ENCODE results near the gene GRIA1.

GRIA1 gene

DNA sequence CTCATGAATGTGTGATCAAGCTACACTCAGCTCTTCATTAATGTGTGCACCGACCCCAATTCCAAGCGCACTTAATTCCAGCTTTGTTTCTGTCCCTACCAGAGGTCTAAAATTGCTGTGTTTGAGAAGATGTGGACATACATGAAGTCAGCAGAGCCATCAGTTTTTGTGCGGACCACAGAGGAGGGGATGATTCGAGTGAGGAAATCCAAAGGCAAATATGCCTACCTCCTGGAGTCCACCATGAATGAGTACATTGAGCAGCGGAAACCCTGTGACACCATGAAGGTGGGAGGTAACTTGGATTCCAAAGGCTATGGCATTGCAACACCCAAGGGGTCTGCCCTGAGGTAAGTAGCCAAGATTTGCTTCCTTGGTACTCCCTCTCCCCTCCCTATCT, 279.6 kb downstream of the GRIA1 start:
- Histone ChIP-seq H3K36me3 (ENCODE audit: control insufficient read depth, insufficient read depth, low read length) (no peaks in the 10 kb centered on the region), H3K27ac (ENCODE audit: insufficient read depth, low read length, poor library complexity, severe bottlenecking) (no peak overlapping the region), H3K27me3 (replicated peaks; ENCODE audit: control insufficient read depth, insufficient read depth, low read length, poor library complexity, severe bottlenecking) (no peaks in the 10 kb centered on the region), H3K4me3 (ENCODE audit: insufficient read depth, low read depth, low read length, poor library complexity, severe bottlenecking) (no peak overlapping the region), H3K4me1 (ENCODE audit: control insufficient read depth, insufficient read depth, low read length, poor library complexity, severe bottlenecking) (no peaks in the 10 kb centered on the region), H3K9me3 (ENCODE audit: control insufficient read depth, low read length) (no peaks in the 10 kb centered on the region)
- no peak for DNase-seq

DNA sequence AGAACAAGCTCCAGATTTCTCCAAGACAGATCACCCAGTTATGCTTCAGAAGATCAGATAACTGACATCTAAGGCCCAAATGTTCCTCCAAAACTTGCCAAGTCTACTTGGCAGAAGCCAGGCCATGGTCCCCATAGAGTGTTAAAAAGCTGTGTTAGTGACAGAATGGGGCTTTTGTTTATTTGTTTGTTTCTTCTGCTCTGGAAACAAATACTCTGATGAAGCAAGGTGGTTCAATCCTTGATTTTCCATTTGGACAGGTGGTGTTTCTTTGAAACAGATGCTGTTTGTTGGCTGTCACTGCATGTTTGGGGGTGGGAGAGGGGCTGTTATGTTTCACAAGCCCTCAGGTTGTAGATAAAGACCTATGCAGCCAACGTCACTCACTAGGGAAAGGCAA, 284.2 kb downstream of the GRIA1 start:
- Histone ChIP-seq H3K27ac (ENCODE audit: insufficient read depth, low read length, poor library complexity, severe bottlenecking) (no peak overlapping the region), H3K36me3 (ENCODE audit: control insufficient read depth, insufficient read depth, low read length) (no peaks in the 10 kb centered on the region), H3K27me3 (replicated peaks; ENCODE audit: control insufficient read depth, insufficient read depth, low read length, poor library complexity, severe bottlenecking) (no peaks in the 10 kb centered on the region), H3K4me1 (ENCODE audit: control insufficient read depth, insufficient read depth, low read length, poor library complexity, severe bottlenecking) (no peaks in the 10 kb centered on the region), H3K4me3 (ENCODE audit: insufficient read depth, low read depth, low read length, poor library complexity, severe bottlenecking) (no peak overlapping the region), H3K9me3 (ENCODE audit: control insufficient read depth, low read length) (no peaks in the 10 kb centered on the region)
- DNase-seq = no peak

DNA sequence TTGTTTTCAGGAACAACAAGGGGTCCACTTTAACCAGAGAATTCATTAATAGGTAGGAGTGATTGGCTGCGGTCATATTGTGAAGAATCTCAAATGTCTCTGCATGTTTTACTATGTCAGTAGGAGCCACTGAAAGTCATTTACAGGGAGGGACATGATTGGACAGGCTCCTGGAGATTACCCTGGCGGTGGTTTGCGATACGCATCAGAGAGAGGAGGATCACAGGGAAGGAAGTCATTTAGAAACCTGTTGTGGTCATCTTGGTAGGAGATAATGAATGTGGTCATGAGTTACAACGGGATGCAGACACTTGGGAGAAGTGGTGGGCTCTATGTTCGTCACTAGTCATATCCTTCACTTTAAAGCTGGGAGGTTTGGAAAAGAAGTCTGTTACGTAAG, 285.5 kb downstream of the GRIA1 start:
- Histone ChIP-seq H3K9me3 (ENCODE audit: control insufficient read depth, low read length) (no peaks in the 10 kb centered on the region), H3K27me3 (replicated peaks; ENCODE audit: control insufficient read depth, insufficient read depth, low read length, poor library complexity, severe bottlenecking) (no peaks in the 10 kb centered on the region), H3K36me3 (ENCODE audit: control insufficient read depth, insufficient read depth, low read length) (no peaks in the 10 kb centered on the region), H3K4me1 (ENCODE audit: control insufficient read depth, insufficient read depth, low read length, poor library complexity, severe bottlenecking) (no peaks in the 10 kb centered on the region), H3K27ac (ENCODE audit: insufficient read depth, low read length, poor library complexity, severe bottlenecking) (no peak overlapping the region), H3K4me3 (ENCODE audit: insufficient read depth, low read depth, low read length, poor library complexity, severe bottlenecking) (no peak overlapping the region)
- no peak for DNase-seq

DNA sequence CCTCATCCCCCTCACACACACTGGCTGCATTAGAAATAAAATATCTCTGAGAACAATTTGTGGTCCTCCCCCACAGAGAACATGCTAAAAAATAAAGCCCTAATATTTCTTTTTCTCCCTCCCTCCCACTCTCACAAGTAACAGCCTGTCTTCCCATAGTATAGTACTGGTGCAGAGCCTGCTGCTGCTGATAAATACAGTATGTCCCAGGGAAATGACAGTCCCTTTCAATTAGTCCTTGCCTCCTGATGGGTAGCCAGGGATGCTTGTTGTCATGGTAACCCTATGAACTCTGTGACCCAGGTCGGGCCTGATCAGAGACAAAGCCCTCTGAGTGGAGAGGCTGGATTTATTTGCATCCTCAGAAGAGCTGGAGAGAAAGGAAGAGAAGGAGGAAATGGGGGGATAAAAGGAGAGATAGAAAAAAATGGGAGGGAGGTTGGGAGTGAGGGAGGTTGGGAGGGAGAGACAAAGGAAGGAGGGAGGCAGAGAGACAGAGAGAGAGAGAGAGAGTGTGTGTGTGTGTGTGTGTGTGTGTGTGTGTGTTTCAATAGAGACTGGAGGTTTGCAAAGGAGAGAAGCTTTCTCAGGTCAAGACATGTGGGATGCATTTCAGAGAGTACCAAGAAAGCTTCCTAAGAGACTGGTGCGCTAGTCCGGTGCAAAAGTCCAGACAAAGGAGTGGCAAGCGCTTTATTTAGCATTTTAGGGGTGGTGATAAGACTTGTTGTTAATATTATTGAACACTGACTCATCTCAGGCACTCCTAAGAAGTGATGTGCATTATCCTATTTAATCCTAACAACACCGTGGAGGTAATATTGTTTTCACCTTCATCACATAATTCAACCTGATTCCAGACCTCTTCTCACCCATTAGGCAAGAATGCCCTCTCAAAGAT, 287.5 kb downstream of the GRIA1 start:
- Histone ChIP-seq H3K4me1 (ENCODE audit: control insufficient read depth, insufficient read depth, low read length, poor library complexity, severe bottlenecking) (no peaks in the 10 kb centered on the region), H3K9me3 (ENCODE audit: control insufficient read depth, low read length) (no peaks in the 10 kb centered on the region), H3K36me3 (ENCODE audit: control insufficient read depth, insufficient read depth, low read length) (no peaks in the 10 kb centered on the region), H3K27ac (ENCODE audit: insufficient read depth, low read length, poor library complexity, severe bottlenecking) (no peak overlapping the region), H3K4me3 (ENCODE audit: insufficient read depth, low read depth, low read length, poor library complexity, severe bottlenecking) (no peak overlapping the region), H3K27me3 (replicated peaks; ENCODE audit: control insufficient read depth, insufficient read depth, low read length, poor library complexity, severe bottlenecking) (no peaks in the 10 kb centered on the region)
- no peak for DNase-seq

DNA sequence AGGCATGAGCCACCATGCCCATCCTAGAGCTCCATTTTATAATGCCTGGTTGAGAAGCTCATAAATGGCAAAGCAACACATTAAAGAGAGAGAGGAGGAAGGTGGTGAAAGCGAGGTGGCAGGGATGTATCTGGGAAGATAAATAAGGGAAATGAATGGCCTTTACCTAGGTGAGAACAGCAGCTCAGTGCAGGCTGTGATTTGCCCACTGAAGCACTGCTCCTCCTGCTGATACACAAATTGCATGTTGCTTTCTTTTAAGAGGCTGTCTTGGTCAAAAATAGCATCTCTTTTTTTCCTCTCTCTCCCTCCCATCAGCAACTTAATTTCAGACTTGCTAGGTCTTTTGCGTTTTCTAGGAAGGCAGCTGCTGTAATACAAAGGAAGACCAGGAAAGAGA, 289.4 kb downstream of the GRIA1 start:
- Histone ChIP-seq H3K9me3 (ENCODE audit: control insufficient read depth, low read length) (no peaks in the 10 kb centered on the region), H3K27me3 (replicated peaks; ENCODE audit: control insufficient read depth, insufficient read depth, low read length, poor library complexity, severe bottlenecking) (no peaks in the 10 kb centered on the region), H3K36me3 (ENCODE audit: control insufficient read depth, insufficient read depth, low read length) (no peaks in the 10 kb centered on the region), H3K27ac (ENCODE audit: insufficient read depth, low read length, poor library complexity, severe bottlenecking) (no peak overlapping the region), H3K4me3 (ENCODE audit: insufficient read depth, low read depth, low read length, poor library complexity, severe bottlenecking) (no peak overlapping the region), H3K4me1 (ENCODE audit: control insufficient read depth, insufficient read depth, low read length, poor library complexity, severe bottlenecking) (no peaks in the 10 kb centered on the region)
- DNase-seq = no peak

DNA sequence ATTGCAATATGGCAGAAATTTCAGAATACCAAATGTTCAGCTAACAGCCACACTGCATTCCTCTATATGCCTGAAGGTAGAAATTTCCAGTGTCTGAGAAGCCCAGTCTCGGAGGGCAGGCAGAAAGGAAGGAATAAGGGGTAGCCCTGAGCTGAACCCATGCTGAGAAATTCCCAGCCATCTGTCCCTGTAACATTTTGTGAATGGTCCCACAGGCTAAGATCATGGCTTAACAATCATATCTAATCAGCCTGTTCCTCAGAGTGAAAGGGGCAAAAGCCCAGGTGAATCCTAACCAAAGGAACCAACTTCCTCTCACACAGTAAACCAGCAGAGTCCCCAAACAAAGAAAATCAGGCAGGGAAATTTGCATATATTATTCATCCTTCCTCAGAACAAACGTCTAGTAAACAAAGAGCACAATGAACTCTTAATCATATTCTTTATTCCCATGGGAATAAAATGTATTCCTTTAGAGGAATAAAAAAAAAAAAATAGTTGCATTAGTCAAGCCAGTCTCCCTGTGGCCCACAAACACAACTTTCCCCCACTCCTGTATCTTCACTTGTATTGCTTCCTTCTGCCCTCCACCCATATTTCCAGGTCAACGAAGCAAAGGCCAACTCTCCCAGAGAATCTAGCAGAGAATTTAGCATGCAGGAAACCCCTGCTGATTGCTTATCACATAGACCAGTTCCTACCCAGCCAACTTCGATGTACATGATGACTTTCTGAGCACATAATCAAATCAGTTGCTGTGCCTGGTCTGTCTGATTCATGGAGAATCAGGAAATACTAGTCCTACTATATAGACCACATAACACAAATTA, 290.6 kb downstream of the GRIA1 start:
- Histone ChIP-seq H3K27me3 (replicated peaks; ENCODE audit: control insufficient read depth, insufficient read depth, low read length, poor library complexity, severe bottlenecking) (no peaks in the 10 kb centered on the region), H3K9me3 (ENCODE audit: control insufficient read depth, low read length) (no peaks in the 10 kb centered on the region), H3K4me3 (ENCODE audit: insufficient read depth, low read depth, low read length, poor library complexity, severe bottlenecking) (no peak overlapping the region), H3K27ac (ENCODE audit: insufficient read depth, low read length, poor library complexity, severe bottlenecking) (no peak overlapping the region), H3K4me1 (ENCODE audit: control insufficient read depth, insufficient read depth, low read length, poor library complexity, severe bottlenecking) (no peaks in the 10 kb centered on the region), H3K36me3 (ENCODE audit: control insufficient read depth, insufficient read depth, low read length) (no peaks in the 10 kb centered on the region)
- DNase-seq = no peak

DNA sequence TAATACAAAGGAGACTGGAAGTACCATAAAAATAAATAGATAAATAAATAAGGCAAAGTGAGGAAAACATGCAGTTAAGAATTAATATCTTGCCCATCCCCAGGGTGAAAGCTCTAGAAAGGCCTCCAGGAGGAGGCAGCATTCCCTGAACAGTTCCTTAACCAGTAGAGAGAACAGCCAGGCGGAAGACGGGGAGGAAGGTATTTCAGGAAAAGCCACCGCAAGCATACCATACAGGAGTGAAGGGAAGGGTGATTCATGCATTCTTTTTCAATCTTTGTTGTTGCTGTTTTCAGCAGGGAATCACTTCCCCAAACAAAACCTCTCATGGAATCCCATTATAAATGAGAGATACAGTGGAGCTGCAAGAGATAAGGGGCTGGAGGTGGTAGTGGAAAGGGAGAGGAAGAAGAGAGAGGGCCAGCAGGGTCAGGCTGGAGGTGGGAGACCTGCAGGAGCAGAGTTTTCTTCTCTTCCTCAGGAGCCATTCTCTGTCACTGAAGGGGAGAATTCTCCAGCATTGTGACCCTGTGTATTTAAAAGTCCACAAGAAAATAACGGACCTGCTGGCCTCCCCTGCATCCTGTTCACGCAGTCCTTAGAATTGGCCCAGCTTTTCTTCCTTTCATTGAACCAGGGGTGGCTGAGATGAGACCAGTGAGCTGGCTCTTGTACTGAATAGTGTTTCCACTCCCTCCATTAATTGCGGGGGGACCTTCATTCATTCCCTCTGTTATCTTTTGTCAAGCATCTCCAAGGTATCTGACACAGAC, 292.3 kb downstream of the GRIA1 start:
- Histone ChIP-seq H3K27ac (ENCODE audit: insufficient read depth, low read length, poor library complexity, severe bottlenecking) (no peak overlapping the region), H3K4me3 (ENCODE audit: insufficient read depth, low read depth, low read length, poor library complexity, severe bottlenecking) (no peak overlapping the region), H3K9me3 (ENCODE audit: control insufficient read depth, low read length) (no peaks in the 10 kb centered on the region), H3K36me3 (ENCODE audit: control insufficient read depth, insufficient read depth, low read length) (no peaks in the 10 kb centered on the region), H3K4me1 (ENCODE audit: control insufficient read depth, insufficient read depth, low read length, poor library complexity, severe bottlenecking) (no peaks in the 10 kb centered on the region), H3K27me3 (replicated peaks; ENCODE audit: control insufficient read depth, insufficient read depth, low read length, poor library complexity, severe bottlenecking) (no peaks in the 10 kb centered on the region)
- DNase-seq = no peak

DNA sequence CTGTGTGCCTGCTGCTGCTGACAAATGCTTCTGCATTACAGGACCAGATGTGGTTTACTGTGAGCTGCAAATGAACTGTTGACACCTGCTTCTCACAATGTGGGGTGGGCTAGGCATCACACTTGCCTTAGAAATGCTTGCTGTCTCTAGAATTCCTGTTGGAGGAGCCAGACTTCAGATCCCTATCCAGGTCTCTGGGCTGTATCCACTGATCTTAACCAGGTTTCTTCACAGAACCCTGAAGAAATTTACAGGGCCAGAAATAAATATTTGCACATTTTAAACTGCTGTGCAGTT, 292.8 kb downstream of the GRIA1 start:
- H3K9me3 ChIP-seq (ENCODE audit: control insufficient read depth, low read length) = no peaks in the 10 kb centered on the region
- H3K4me1 ChIP-seq (ENCODE audit: control insufficient read depth, insufficient read depth, low read length, poor library complexity, severe bottlenecking) = no peaks in the 10 kb centered on the region
- no peak for DNase-seq
- no peaks in the 10 kb centered on the region for H3K27me3 ChIP-seq (replicated peaks; ENCODE audit: control insufficient read depth, insufficient read depth, low read length, poor library complexity, severe bottlenecking)
- no peaks in the 10 kb centered on the region for H3K36me3 ChIP-seq (ENCODE audit: control insufficient read depth, insufficient read depth, low read length)
- H3K4me3 ChIP-seq (ENCODE audit: insufficient read depth, low read depth, low read length, poor library complexity, severe bottlenecking) = no peak overlapping the region
- H3K27ac ChIP-seq (ENCODE audit: insufficient read depth, low read length, poor library complexity, severe bottlenecking) = no peak overlapping the region

DNA sequence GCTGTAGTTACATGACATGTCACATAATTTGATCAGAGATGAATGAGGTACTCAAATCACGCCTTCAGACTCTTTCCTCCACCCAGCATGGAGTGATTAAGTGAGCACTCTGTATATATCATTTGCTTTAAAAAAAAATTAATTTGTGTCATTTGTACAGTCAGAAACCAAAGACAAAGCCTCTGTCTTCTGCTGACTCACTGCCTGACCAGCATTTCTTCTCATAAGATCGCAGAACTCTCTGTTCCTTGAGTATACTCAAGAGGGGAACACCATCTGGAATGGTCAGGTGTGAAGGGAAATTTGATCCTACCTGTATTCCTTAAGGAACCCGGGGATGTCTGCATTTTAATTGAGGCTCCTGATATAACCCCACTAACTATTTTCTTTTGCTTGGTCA, 293.8 kb downstream of the GRIA1 start:
- no peak overlapping the region for H3K4me3 ChIP-seq (ENCODE audit: insufficient read depth, low read depth, low read length, poor library complexity, severe bottlenecking)
- no peaks in the 10 kb centered on the region for H3K36me3 ChIP-seq (ENCODE audit: control insufficient read depth, insufficient read depth, low read length)
- no peak overlapping the region for H3K27ac ChIP-seq (ENCODE audit: insufficient read depth, low read length, poor library complexity, severe bottlenecking)
- H3K4me1 ChIP-seq (ENCODE audit: control insufficient read depth, insufficient read depth, low read length, poor library complexity, severe bottlenecking) = no peaks in the 10 kb centered on the region
- no peak for DNase-seq
- H3K27me3 ChIP-seq (replicated peaks; ENCODE audit: control insufficient read depth, insufficient read depth, low read length, poor library complexity, severe bottlenecking) = no peaks in the 10 kb centered on the region
- no peaks in the 10 kb centered on the region for H3K9me3 ChIP-seq (ENCODE audit: control insufficient read depth, low read length)

DNA sequence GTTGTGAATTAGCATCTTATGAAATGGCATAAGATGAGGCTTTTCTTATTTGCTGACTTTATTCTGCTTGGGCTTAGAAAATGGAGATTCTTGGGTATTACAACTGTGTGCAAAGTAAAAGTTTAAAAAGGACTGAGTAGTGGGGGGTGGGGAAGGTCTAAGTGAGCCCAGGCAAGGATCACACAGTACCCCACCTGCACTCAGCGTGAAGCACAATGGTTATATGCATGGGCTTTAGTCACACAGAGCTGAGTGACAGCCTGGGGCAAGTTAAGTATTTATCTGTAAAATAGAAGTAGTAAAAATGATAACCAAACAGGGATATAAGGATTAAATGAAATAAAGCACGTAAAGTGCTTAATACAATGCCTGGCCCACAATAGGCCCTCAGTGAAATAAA, 300.9 kb downstream of the GRIA1 start:
- H3K9me3 ChIP-seq (ENCODE audit: control insufficient read depth, low read length) = no peaks in the 10 kb centered on the region
- no peak overlapping the region for H3K27ac ChIP-seq (ENCODE audit: insufficient read depth, low read length, poor library complexity, severe bottlenecking)
- DNase-seq = no peak
- no peaks in the 10 kb centered on the region for H3K27me3 ChIP-seq (replicated peaks; ENCODE audit: control insufficient read depth, insufficient read depth, low read length, poor library complexity, severe bottlenecking)
- H3K4me1 ChIP-seq (ENCODE audit: control insufficient read depth, insufficient read depth, low read length, poor library complexity, severe bottlenecking) = no peaks in the 10 kb centered on the region
- H3K36me3 ChIP-seq (ENCODE audit: control insufficient read depth, insufficient read depth, low read length) = no peaks in the 10 kb centered on the region
- no peak overlapping the region for H3K4me3 ChIP-seq (ENCODE audit: insufficient read depth, low read depth, low read length, poor library complexity, severe bottlenecking)
